Gastroesophageal sphincter (tissue), 3 donors: ENCODE measurements around the gene COL26A1.

Experiments
- CTCF ChIP-seq, 4 experiments: fragments of 200-600 bp in 2 of 4; fragments of 450-650 bp in 2 of 4; sonication (generic) in 1 of 4; IDR thresholded peaks; one replicate each; pipeline ENCODE4 v1.5.1; 2017 to 2019; ENCODE audit warnings: antibody characterized with exemption in 4 of 4, mild to moderate bottlenecking in 2 of 4, moderate library complexity in 2 of 4
- POLR2A ChIP-seq, 2 donors: fragments of 450-650 bp; IDR thresholded peaks; one replicate each; pipeline ENCODE4 v1.6.1; 2017; ENCODE audit warnings: antibody characterized with exemption in 2 of 2, mild to moderate bottlenecking in 2 of 2, moderate library complexity in 1 of 2

- TF ChIP-seq CTCF (IDR thresholded peaks at IDR 0.05), result no peak
- TF ChIP-seq POLR2A (IDR thresholded peaks at IDR 0.05), result no peak
These were observed 59.9 kb downstream of the COL26A1 start for GRCh38 chr7:101422356-101423195.
